T-helper 2 cell treated with Interferon-gamma antibody and Interleukin-4, amounts not matched to agents 100 ng/mL and 5 ng/mL, for 36 hours (primary cell): ENCODE results near the gene TBX19. TPM values are rescaled to one million over a fixed set of nuclear protein-coding genes. Genes with fewer than 3 reads are reported as not detected.
"Not testable (repeated sequence)": the region's sequence is repeated elsewhere in the genome, so short reads cannot be mapped to it uniquely, and the experiment has no call there.

Source experiments
- intact Hi-C: fragments of 100-400 bp; cut with micrococcal nuclease; formaldehyde crosslinking; loops from one replicate; pipeline ENCODE4 v1.15.1; 2023
- total RNA-seq: library from RNA; stranded (reverse); gene quantifications from 2 replicates; pipeline ENCODE4 v1.2.3, GENCODE V29; 2022

The TBX19 gene
- total RNA-seq, 1 donor from 2014 or later: 2.8 TPM

DNA sequence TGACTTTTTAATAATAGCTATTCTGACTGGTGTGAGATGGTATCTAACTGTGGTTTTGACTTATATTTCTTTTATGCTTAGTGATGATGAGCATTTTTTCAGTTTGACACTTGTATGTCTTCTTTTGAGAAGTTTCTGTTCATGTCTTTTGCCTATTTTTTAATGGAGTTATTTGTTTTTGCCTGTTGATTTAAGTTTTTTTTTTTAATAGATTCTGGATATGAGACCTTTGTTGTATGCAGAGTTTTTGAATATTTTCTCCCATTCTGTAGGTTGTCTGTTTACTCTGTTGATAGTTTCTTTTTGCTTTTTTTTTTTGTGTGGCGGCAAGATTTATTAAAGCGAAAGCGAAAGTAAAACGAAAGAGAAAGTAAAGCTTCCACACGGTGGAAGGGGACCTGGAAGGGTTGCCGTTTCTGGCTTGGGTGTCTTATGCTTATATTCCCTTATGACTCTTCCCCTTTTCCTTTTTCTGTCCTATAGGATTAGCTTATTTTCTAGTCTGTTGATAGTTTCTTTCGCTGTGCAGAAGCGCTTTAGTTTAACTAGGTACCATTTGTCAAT is 67.6 kb downstream of the TBX19 start:
- intact Hi-C loops: loop anchor here (1.0 to 10.0 kb wide), 3 partner anchors 15 to 964 kb away; no protein-coding TSS in a partner anchor

GRCh38 chr1:168354335-168355269 is 73.9 kb downstream of the TBX19 start:
- intact Hi-C loops: not testable (repeated sequence)

DNA sequence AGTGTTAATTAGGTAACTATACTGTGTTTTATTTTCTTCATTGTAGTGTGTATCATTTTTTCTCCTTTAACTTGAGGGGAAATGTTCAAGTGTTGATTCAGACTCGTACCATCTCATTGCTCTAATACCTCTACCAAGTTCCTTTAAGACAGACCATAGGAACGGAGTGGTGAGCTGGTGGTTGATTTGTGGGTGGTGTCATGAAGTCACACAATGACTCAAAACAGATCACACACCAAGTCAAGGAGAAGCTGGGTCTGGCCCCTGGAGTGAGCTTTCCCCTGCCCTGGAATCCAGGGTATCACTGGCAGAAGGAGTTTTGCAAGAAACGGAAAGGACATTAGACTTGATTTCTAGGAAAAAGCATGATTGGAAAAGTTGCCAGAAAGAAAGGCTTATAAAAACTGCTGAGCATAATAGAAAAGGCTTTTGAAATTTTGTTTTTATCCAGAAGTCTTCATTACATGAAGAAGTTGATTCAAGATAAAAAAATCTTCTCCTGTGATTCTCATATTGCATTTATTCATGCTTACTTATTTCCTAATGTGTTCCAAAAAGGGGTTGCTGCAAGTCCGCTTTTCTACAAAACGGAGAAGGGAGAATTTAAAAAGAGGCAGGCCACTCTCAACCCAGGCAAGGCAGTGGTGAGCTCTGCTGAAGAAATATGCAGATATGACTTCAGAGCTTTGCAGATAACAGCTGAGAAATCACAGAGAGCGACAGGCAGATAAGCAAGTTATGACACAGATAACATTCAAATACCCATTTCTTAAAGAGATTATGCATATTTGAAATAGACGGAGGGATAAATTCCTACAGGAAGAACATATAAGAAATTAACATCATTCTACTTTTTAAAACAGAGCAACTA is 79.7 kb downstream of the TBX19 start:
- intact Hi-C loops: loop anchor here (5.0 kb wide), 3 partner anchors 162 to 423 kb away; partner anchors contain the start of genes DCAF6, MPC2 and TIPRL

- intact Hi-C loops: loop anchor here (5.0 kb wide), 3 partner anchors 161 to 424 kb away; partner anchors contain the start of genes DCAF6, MPC2 and TIPRL
These were observed 80.6 kb downstream of the TBX19 start for GRCh38 chr1:168361252-168361651.

- intact Hi-C loops: loop anchor here (1.0 to 5.0 kb wide), 7 partner anchors 15 to 426 kb away; partner anchors contain the start of genes DCAF6, MPC2 and TIPRL
These were observed 82.3 kb downstream of the TBX19 start for GRCh38 chr1:168362991-168363390.

Other genes starting within 250 kb of the TBX19 start
- gene GPR161, start 143.9 kb upstream of the TBX19 start, total RNA-seq: 0.30 and 0.36 TPM in 2 replicates
- gene TIPRL, start 101.9 kb upstream of the TBX19 start, total RNA-seq: 41.7 and 43.0 TPM in 2 replicates
- gene SFT2D2, start 54.9 kb upstream of the TBX19 start, total RNA-seq: 87.3 and 90.1 TPM in 2 replicates